Stomach (tissue), 9 donors: ENCODE data around the gene EPC2. TPM values are rescaled to one million over a fixed set of nuclear protein-coding genes. Genes with fewer than 3 reads are reported as not detected.
A peak's percentile ranks its signal among the peaks of the same experiment; 100 is the strongest.
"Not testable (repeated sequence)": the region's sequence is repeated elsewhere in the genome, so short reads cannot be mapped to it uniquely, and the experiment has no call there.

ENCODE experiments used
- DNase-seq, 2 donors: peaks; one replicate each; pipeline versions ENCODE4 v3.0.0 to v3.0.0-alpha.2; 2013 to 2019
- H3K27ac ChIP-seq, 5 donors: fragments of 200-600 bp in 4 of 5; sonication (generic) in 4 of 5; one replicate each; pipeline ENCODE4 v1.5.1; 2013 to 2019; ENCODE audit warnings: mild to moderate bottlenecking in 1 of 5, moderate library complexity in 1 of 5
- H3K27me3 ChIP-seq, 3 donors: fragments of 200-600 bp; sonication (generic); one replicate each; pipeline ENCODE4 v1.5.1; 2017 to 2019; ENCODE audit warnings: mixed run types in 1 of 3
- H3K36me3 ChIP-seq, 4 donors: fragments of 200-600 bp; sonication (generic); 1 replicate in 3 of 4; 2 replicates in 1 of 4; pipeline ENCODE4 v1.5.1; 2016 to 2019
- H3K4me1 ChIP-seq, 4 donors: fragments of 200-600 bp; sonication (generic); one replicate each; pipeline ENCODE4 v1.5.1; 2016 to 2019
- H3K4me3 ChIP-seq, 4 donors: fragments of 200-600 bp; sonication (generic) in 3 of 4; one replicate each; pipeline ENCODE4 v1.5.1; 2016 to 2019; ENCODE audit warnings: mild to moderate bottlenecking in 1 of 4
- H3K9me3 ChIP-seq, 4 donors: fragments of 200-600 bp; sonication (generic); one replicate each; pipeline ENCODE4 v1.5.1; 2016 to 2019
- CTCF ChIP-seq, 7 experiments: fragments of 450-650 bp in 4 of 7; fragments of 200-600 bp in 3 of 7; sonication (generic) in 3 of 7; IDR thresholded peaks; one replicate each; pipeline ENCODE4 v1.5.1; 2016 to 2019; ENCODE audit warnings: antibody characterized with exemption in 7 of 7, control low read depth in 2 of 7, mild to moderate bottlenecking in 1 of 7
- EP300 ChIP-seq: sonication (generic); formaldehyde crosslinking; IDR thresholded peaks from one replicate; pipeline ENCODE4 v1.6.1; 2017; ENCODE audit warnings: antibody characterized with exemption
- POLR2A ChIP-seq, 4 donors: fragments of 450-650 bp; IDR thresholded peaks; one replicate each; pipeline ENCODE4 v1.6.1; 2016; ENCODE audit warnings: antibody characterized with exemption in 4 of 4, control low read depth in 2 of 4, mild to moderate bottlenecking in 1 of 4, moderate library complexity in 1 of 4
- POLR2AphosphoS5 ChIP-seq, 3 donors: sonication (generic); formaldehyde crosslinking; IDR thresholded peaks; one replicate each; pipeline ENCODE4 v1.6.1; 2016; ENCODE audit warnings: antibody characterized with exemption in 3 of 3
- WGBS, 5 donors: extraction: QIAGEN DNeasy Blood & Tissue Kit in 3 of 5; methylation state at CpG; one replicate each; pipeline versions ENCODE4 v1.1.5 to v1.1.7; 2013 to 2018; 5-methylcytosine and 5-hydroxymethylcytosine counted together
- intact Hi-C: fragments of 100-400 bp; cut with DNase I; formaldehyde crosslinking; loops from one replicate; pipeline ENCODE4 v1.15.1; 2023; ENCODE audit warnings: low total_unique reads
- polyA plus RNA-seq, 3 donors: library from polyadenylated mRNA; stranded (reverse); fragments of 200-250 nt; gene quantifications; one replicate each; pipeline ENCODE4 v1.2.3, GENCODE V29; 2013
- total RNA-seq, 5 donors: library from RNA; depleted of rRNA; stranded (reverse); fragments of >200 nt; gene quantifications; one replicate each; pipeline versions ENCODE4 v1.1.0 to v1.2.3, GENCODE V29; 2014 to 2016
- donor health status: healthy with polysubstance abuse.
- donor health status: Bipolar disorder and iron deficiency.
- donor health status: healthy.

Gene EPC2
- total and polyA plus RNA-seq, 8 donors = 0.87 to 42.2 (median 13.5) TPM

DNA sequence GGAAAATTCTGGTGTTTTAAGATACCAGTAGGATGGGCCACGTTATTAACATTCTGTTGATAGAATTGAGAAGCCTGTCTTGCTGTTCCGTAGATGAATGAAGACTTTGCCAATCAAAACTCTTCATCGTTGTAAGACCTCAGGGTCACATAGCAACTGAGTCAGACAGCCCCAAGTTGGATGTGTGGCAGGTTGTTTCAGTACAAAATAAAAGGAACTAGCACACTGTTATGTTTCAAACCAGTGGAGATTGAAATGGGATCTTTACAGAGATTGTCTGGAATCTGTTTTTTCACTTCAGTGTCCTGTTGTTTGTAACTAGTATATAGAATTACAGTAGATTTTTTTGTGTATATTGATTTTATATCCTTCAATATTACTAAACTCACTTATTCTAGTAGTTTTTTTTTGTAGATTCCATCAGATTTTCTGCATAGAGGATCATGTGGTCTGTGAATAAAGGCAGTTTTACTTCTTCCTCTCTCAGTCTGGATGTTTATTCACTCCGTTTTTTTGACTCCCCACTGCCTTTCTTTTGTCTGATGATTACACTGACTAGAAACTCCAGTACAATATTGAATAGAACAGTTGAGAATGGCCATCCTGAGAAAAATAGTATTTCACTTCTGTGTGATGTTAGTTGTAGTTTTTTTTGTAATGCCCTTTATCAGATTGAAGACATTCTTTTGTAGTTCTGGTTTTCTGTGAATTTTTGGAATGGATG is 22.7 kb downstream of the EPC2 start:
- H3K36me3 ChIP-seq = no peaks in the 10 kb centered on the region
- intact Hi-C loops = no loop called here
- 36 to 52% (median 44%) methylated on average over 4 of the region's 4 CpGs for WGBS, 5 donors
- H3K9me3 ChIP-seq = no peaks in the 10 kb centered on the region
- peaks cover 0 to 43% (median 24%) of the 10 kb centered on the region in 4 donors for H3K4me1 ChIP-seq
- H3K27ac ChIP-seq = no peak overlapping the region
- DNase-seq = no peak
- TF ChIP-seq POLR2A (IDR thresholded peaks at IDR 0.05) = no peak
- TF ChIP-seq EP300 = no peak
- no peak for TF ChIP-seq POLR2AphosphoS5 (IDR thresholded peaks at IDR 0.05)
- TF ChIP-seq CTCF (IDR thresholded peaks at IDR 0.05) = no peak
- H3K4me3 ChIP-seq = no peak overlapping the region
- H3K27me3 ChIP-seq = no peaks in the 10 kb centered on the region

GRCh38 chr2:148670773-148671172 is 26.2 kb downstream of the EPC2 start:
- intact Hi-C loops = no loop called here
- peaks cover 0 to 47% (median 32%) of the 10 kb centered on the region in 4 donors for H3K4me1 ChIP-seq
- TF ChIP-seq CTCF (IDR thresholded peaks at IDR 0.05) = no peak
- TF ChIP-seq POLR2A (IDR thresholded peaks at IDR 0.05) = no peak
- no peak for TF ChIP-seq EP300
- TF ChIP-seq POLR2AphosphoS5 (IDR thresholded peaks at IDR 0.05) = no peak

DNA sequence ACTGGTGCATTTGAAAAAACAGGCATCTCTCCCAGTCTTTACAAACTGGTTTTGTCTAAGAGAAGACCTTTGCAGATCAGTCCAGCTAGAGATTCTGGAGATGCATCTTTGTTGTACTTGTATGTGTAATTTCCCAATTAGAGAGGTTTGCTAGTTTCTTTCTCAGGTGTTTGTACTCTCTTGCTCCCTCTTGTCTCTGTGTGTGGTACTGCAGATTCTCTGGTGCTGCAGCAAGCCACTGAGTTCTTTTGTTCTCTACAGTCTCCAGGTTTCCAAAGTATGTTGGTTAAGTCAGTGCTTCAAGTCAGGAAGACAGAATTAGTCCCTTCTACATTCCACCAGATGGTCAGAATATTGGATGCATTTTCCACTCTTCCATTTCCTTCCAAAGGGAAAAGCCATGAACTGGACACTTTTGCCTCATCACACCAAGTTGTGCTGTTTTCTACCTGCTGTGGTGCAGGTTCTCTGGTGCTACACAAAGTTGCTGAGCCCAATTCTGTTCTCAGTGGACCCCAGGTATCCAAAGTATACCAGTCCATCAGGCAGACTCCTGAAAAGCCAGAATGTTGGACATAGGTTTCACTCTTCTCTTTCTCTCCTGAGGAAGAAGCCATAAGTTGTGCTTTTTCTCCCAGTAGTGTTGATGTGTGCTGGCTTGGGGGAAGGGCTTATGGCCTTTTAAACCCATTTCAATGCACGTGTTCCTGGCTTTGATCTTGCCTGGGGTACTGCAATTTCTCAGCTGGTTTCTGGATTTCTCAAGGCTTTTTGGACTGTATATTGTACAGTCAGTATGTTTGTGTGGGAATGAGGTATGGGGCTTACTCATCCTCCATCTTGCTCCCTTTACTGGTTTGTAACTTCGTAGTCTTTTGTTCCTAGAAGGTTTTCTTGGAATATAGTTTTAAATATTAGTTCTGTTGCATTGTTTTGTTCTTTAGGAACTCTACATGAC is 29.8 kb downstream of the EPC2 start:
- WGBS, 5 donors = 62 to 71% (median 66%) methylated on average over 2 of the region's 2 CpGs
- no peaks in the 10 kb centered on the region for H3K36me3 ChIP-seq
- H3K27ac ChIP-seq = no peak overlapping the region
- peak in 4 of 7 experiments; percentile 33 to 46 (median 37) for TF ChIP-seq CTCF (IDR thresholded peaks at IDR 0.05)
- no peak for TF ChIP-seq EP300
- no peaks in the 10 kb centered on the region for H3K9me3 ChIP-seq
- DNase-seq = peak in 1 of 2 donors; percentile 16
- intact Hi-C loops = no loop called here
- H3K27me3 ChIP-seq = no peaks in the 10 kb centered on the region
- H3K4me1 ChIP-seq = peaks cover 12 to 40% (median 26%) of the 10 kb centered on the region in 4 donors
- H3K4me3 ChIP-seq = no peak overlapping the region

More at GRCh38 chr2:148670773-148671172, 26.2 kb downstream of the EPC2 start:
- H3K36me3 ChIP-seq = no peaks in the 10 kb centered on the region
- no peak overlapping the region for H3K27ac ChIP-seq
- no peaks in the 10 kb centered on the region for H3K27me3 ChIP-seq
- DNase-seq = no peak
- 68 to 88% (median 78%) methylated on average over 1 of the region's 1 CpG for WGBS, 5 donors
- H3K9me3 ChIP-seq = no peaks in the 10 kb centered on the region
- H3K4me3 ChIP-seq = no peak overlapping the region

- Histone ChIP-seq H3K27me3 (no peaks in the 10 kb centered on the region), H3K4me1 (peaks cover 15 to 47% (median 33%) of the 10 kb centered on the region in 4 donors), H3K4me3 (no peak overlapping the region), H3K9me3 (no peaks in the 10 kb centered on the region), H3K27ac (no peak overlapping the region), H3K36me3 (no peaks in the 10 kb centered on the region)
- DNase-seq = no peak
- WGBS, 5 donors = 53 to 76% (median 65%) methylated on average over 4 of the region's 4 CpGs
- TF ChIP-seq CTCF (IDR thresholded peaks at IDR 0.05) = no peak
- TF ChIP-seq POLR2A (IDR thresholded peaks at IDR 0.05) = no peak
- no peak for TF ChIP-seq POLR2AphosphoS5 (IDR thresholded peaks at IDR 0.05)
- no peak for TF ChIP-seq EP300
- intact Hi-C loops = no loop called here
These were observed 31.2 kb downstream of the EPC2 start for GRCh38 chr2:148675708-148676107.

DNA sequence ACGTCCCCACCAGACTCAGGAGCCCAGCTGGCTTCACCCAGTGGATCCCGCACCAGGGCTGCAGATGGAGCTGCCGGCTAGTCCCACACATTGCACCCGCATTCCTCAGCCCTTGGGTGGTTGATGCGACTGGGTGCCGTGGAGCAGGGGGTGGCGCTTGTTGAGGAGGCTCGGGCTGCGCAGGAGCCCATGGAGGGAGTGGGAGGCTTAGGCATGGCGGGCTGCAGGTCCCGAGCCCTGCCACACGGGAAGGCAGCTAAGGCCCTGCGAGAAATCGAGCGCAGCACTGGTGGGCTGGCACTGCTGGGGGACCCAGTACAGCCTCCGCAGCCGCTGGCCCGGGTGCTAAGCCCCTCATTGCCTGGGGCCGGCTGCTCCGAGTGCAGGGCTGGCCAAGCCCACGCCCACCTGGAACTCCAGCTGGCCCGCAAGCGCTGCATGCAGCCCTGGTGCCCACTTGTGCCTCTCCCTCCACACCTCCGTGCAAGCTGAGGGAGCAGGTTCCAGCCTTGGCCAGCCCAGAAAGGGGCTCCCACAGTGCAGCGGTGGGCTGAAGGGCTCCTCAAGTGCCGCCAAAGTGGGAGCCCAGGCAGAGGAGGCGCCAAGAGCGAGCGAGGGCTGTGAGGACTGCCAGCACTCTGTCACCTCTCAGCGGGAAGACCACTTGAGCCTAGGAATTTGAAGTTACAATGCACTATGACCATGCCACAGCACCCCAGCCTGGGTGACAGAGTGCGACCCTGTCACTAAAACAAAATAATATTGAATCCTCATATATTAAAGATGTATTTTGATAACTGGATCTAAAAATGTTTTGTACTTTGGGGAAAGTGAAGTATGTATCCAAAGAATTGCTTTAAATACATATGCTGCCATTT is 34.0 kb downstream of the EPC2 start:
- H3K4me1 ChIP-seq = peaks cover 10 to 49% (median 35%) of the 10 kb centered on the region in 4 donors
- H3K27ac ChIP-seq, H3K27me3 ChIP-seq, H3K9me3 ChIP-seq, H3K36me3 ChIP-seq, H3K4me3 ChIP-seq, DNase-seq, intact Hi-C loops: not testable (repeated sequence)
- WGBS, 5 donors = 95 to 99% (median 97%) methylated on average over 16 to 31 of the region's 31 CpGs
